K562 (cell line): ENCODE data around the gene SLC25A18. TPM values are rescaled to one million over a fixed set of nuclear protein-coding genes. Genes with fewer than 3 reads are reported as not detected.

Experiments used
- BCOR ChIP-seq: fragments of 450-650 bp; IDR thresholded peaks from 2 replicates; pipeline ENCODE4 v1.6.1; 2016
- BDP1 ChIP-seq: IDR thresholded peaks from 3 replicates; pipeline ENCODE4 v1.6.1; 2011; ENCODE audit not compliant: insufficient read length, insufficient read depth
- CCNT2 ChIP-seq: IDR thresholded peaks from 2 replicates; pipeline ENCODE4 v1.6.1; 2011; ENCODE audit warnings: borderline replicate concordance, low read depth, mild to moderate bottlenecking, moderate library complexity, mixed read lengths, low read length; ENCODE audit not compliant: insufficient read length; ENCODE audit errors: extremely low read depth
- CTBP1 ChIP-seq: fragments of 450-650 bp; IDR thresholded peaks from 2 replicates; pipeline ENCODE4 v1.6.1; 2016; ENCODE audit warnings: borderline replicate concordance
- KDM1A ChIP-seq, 2 experiments: fragments of 450-650 bp; IDR thresholded peaks; 2 replicates each; pipeline ENCODE4 v1.6.1; 2016; ENCODE audit warnings: mild to moderate bottlenecking in 2 of 2
- KLF1 ChIP-seq: fragments of 450-650 bp; IDR thresholded peaks from 2 replicates; pipeline ENCODE4 v1.6.1; 2016; ENCODE audit warnings: missing genetic modification characterization, missing compliant biosample characterization
- NELFE ChIP-seq: IDR thresholded peaks from 2 replicates; pipeline ENCODE4 v1.6.1; 2011; ENCODE audit warnings: mild to moderate bottlenecking; ENCODE audit not compliant: insufficient read depth, insufficient read length
- PML ChIP-seq: IDR thresholded peaks from 2 replicates; pipeline ENCODE4 v1.6.1; 2012; ENCODE audit warnings: low read length, inconsistent platforms
- PYGO2 ChIP-seq: fragments of 450-650 bp; IDR thresholded peaks from 2 replicates; pipeline ENCODE4 v1.6.1; 2016; ENCODE audit warnings: mild to moderate bottlenecking, missing genetic modification characterization, moderate library complexity, missing compliant biosample characterization
- RCOR1 ChIP-seq, 2 experiments: IDR thresholded peaks; 2 replicates each; pipeline ENCODE4 v1.6.1; 2012; ENCODE audit warnings: low read depth in 2 of 2, low read length in 2 of 2, borderline replicate concordance in 1 of 2, improper control_type of control experiment in 1 of 2
- SMAD4 ChIP-seq: fragments of 250-450 bp; sonication (Bioruptor Pico); conservative IDR thresholded peaks from 2 replicates; pipeline ENCODE4 v1.8.0; 2021; ENCODE audit warnings: inconsistent platforms, mild to moderate bottlenecking, moderate library complexity
- SRSF3 ChIP-seq: fragments of 200-400 bp; formaldehyde crosslinking; IDR thresholded peaks from 2 replicates; pipeline ENCODE4 v1.6.1; 2016; ENCODE audit warnings: mild to moderate bottlenecking, low read length, moderate library complexity; ENCODE audit not compliant: insufficient read depth
- SUPT5H ChIP-seq: fragments of 450-650 bp; IDR thresholded peaks from 2 replicates; pipeline ENCODE4 v1.6.1; 2016
- ZBTB1 ChIP-seq: sonication (generic); formaldehyde crosslinking; IDR thresholded peaks from 2 replicates; pipeline ENCODE4 v1.8.1; 2023; ENCODE audit warnings: missing genetic modification reagents, low read depth, mild to moderate bottlenecking, borderline replicate concordance
- ZC3H4 ChIP-seq: sonication (generic); formaldehyde crosslinking; IDR thresholded peaks from 2 replicates; pipeline ENCODE4 v1.9.0; 2021; ENCODE audit warnings: missing genetic modification reagents, borderline replicate concordance
- ZNF217 ChIP-seq: sonication (generic); formaldehyde crosslinking; IDR thresholded peaks from 2 replicates; pipeline ENCODE4 v1.8.0; 2022; ENCODE audit warnings: mild to moderate bottlenecking, missing genetic modification reagents
- ZNF41 ChIP-seq: fragments of 250-450 bp; sonication (Bioruptor Pico); conservative IDR thresholded peaks from 2 replicates; pipeline ENCODE4 v1.4.0; 2020; ENCODE audit warnings: mild to moderate bottlenecking
- ZNF668 ChIP-seq: fragments of 250-450 bp; sonication (Bioruptor Pico); IDR thresholded peaks from 2 replicates; pipeline ENCODE4 v1.8.0; 2022; ENCODE audit warnings: mild to moderate bottlenecking, inconsistent platforms
- polyA plus RNA-seq, 8 experiments: library from polyadenylated mRNA; depleted of rRNA in 4 of 8; stranded (reverse) in 5 of 8; unstranded in 3 of 8; fragments of >200 nt; fragmentation: Nextera tagmentation in 2 of 8; fragmentation: Illumina TruSeq in 1 of 8; extraction: Ambion mirVana in 2 of 8; extraction: Trizol in 1 of 8; gene quantifications; 2 replicates each; pipeline versions ENCODE4 v1.2.1 to v1.2.3, GENCODE V29; 2011 to 2014; ENCODE audit warnings: inconsistent platforms in 1 of 8, missing spikeins in 1 of 8
- total RNA-seq, 7 experiments: library from RNA; depleted of rRNA in 6 of 7; stranded (reverse); fragments of >200 nt in 6 of 7; fragmentation: Illumina TruSeq in 2 of 7; extraction: Trizol in 2 of 7; gene quantifications; 2 replicates each; pipeline versions ENCODE4 v1.2.1 to v1.2.3, GENCODE V29; 2011 to 2021; ENCODE audit warnings: low replicate concordance in 1 of 7
- TF ChIP-seq, protein P1 (sequence below): fragments of 450-650 bp; formaldehyde crosslinking; IDR thresholded peaks from 2 replicates; pipeline ENCODE4 v1.4.0; 2020; ENCODE audit warnings: mild to moderate bottlenecking, moderate library complexity
- TF ChIP-seq, protein P2 (sequence below): sonication (generic); formaldehyde crosslinking; IDR thresholded peaks from 2 replicates; pipeline ENCODE4 v1.8.1; 2023; ENCODE audit warnings: mild to moderate bottlenecking, missing genetic modification reagents, moderate library complexity
- TF ChIP-seq, protein P3 (sequence below): fragments of 450-650 bp; IDR thresholded peaks from 2 replicates; pipeline ENCODE4 v1.6.1; 2014; ENCODE audit warnings: low read depth, mild to moderate bottlenecking, moderate library complexity, borderline replicate concordance

Gene SLC25A18
- total and polyA plus RNA-seq, 9 of the 15 experiments (the other 6 are each of a cell fraction or from before 2014, with no cell fraction given) = 0.04 TPM; not detected in 8

- TF ChIP-seq ZNF668 (CRISPR knock-in tag) (no peak), CTBP1 (0 out of 2 replicates have a peak, but pooled peaks have one; percentile 27), ZBTB1 (CRISPR knock-in tag) (no peak), SMAD4 (CRISPR knock-in tag) (0 out of 2 replicates have a peak, but pooled peaks have one; percentile 36), BCOR (no peak), PYGO2 (tag) (peak; percentile 26; the same call in 1 of the 2 replicates), KLF1 (tag) (no peak), SUPT5H (no peak), ZNF217 (CRISPR knock-in tag) (no peak), CCNT2 (peak; percentile 8), RCOR1 (IDR thresholded peaks at IDR 0.05; ENCODE audit: borderline replicate concordance in 1 of 2, low read depth in 2 of 2, low read length in 2 of 2) (0 out of 4 replicates have a peak, but pooled peaks of 1 of the 2 experiments have one; percentile 48), BDP1 (no peak), ZC3H4 (CRISPR knock-in tag) (no peak), PML (no peak), ZNF41 (CRISPR knock-in tag) (no peak), KDM1A (IDR thresholded peaks at IDR 0.05) (0 out of 4 replicates have a peak, but pooled peaks of 1 of the 2 experiments have one; percentile 19), SRSF3 (no peak), NELFE (no peak)
- TF ChIP-seq, protein P1, sequence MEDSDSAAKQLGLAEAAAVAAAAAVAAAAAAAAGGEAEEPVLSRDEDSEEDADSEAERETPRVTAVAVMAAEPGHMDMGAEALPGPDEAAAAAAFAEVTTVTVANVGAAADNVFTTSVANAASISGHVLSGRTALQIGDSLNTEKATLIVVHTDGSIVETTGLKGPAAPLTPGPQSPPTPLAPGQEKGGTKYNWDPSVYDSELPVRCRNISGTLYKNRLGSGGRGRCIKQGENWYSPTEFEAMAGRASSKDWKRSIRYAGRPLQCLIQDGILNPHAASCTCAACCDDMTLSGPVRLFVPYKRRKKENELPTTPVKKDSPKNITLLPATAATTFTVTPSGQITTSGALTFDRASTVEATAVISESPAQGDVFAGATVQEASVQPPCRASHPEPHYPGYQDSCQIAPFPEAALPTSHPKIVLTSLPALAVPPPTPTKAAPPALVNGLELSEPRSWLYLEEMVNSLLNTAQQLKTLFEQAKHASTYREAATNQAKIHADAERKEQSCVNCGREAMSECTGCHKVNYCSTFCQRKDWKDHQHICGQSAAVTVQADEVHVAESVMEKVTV (CRISPR knock-in tag) = no peak
- TF ChIP-seq, protein P2, sequence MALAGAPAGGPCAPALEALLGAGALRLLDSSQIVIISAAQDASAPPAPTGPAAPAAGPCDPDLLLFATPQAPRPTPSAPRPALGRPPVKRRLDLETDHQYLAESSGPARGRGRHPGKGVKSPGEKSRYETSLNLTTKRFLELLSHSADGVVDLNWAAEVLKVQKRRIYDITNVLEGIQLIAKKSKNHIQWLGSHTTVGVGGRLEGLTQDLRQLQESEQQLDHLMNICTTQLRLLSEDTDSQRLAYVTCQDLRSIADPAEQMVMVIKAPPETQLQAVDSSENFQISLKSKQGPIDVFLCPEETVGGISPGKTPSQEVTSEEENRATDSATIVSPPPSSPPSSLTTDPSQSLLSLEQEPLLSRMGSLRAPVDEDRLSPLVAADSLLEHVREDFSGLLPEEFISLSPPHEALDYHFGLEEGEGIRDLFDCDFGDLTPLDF (CRISPR knock-in tag) = no peak
- TF ChIP-seq, protein P3, sequence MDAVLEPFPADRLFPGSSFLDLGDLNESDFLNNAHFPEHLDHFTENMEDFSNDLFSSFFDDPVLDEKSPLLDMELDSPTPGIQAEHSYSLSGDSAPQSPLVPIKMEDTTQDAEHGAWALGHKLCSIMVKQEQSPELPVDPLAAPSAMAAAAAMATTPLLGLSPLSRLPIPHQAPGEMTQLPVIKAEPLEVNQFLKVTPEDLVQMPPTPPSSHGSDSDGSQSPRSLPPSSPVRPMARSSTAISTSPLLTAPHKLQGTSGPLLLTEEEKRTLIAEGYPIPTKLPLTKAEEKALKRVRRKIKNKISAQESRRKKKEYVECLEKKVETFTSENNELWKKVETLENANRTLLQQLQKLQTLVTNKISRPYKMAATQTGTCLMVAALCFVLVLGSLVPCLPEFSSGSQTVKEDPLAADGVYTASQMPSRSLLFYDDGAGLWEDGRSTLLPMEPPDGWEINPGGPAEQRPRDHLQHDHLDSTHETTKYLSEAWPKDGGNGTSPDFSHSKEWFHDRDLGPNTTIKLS = no peak
Measured at GRCh38 chr22:17633217-17633997, 70.1 kb downstream of the SLC25A18 start (continued).
